OCI-LY7 (cell line): ENCODE data around the gene CD8B.

Source experiments
- CTCF ChIP-seq: fragments of 200-600 bp; sonication (generic); conservative IDR thresholded peaks from 2 replicates; pipeline ENCODE4 v1.5.1; 2014; ENCODE audit warnings: mild to moderate bottlenecking, antibody characterized with exemption, low read length, moderate library complexity, mixed read lengths
- EZH2phosphoT487 ChIP-seq: fragments of 200-600 bp; sonication (generic); IDR thresholded peaks from 2 replicates; pipeline ENCODE4 v1.6.1; 2018; ENCODE audit warnings: low read depth, borderline replicate concordance, mild to moderate bottlenecking, mixed run types, antibody characterized with exemption, low read length, moderate library complexity, mixed read lengths

GRCh38 chr2:86800856-86801567, 60.7 kb downstream of the CD8B start:
- TF ChIP-seq EZH2phosphoT487 (no peak), CTCF (no peak)
